Urothelium cell line (cell line): Measurements from ENCODE around the gene DNALI1.
"Not testable (repeated sequence)": the region's sequence is repeated elsewhere in the genome, so short reads cannot be mapped to it uniquely, and the experiment has no call there.

Experiments used
- DNase-seq: peaks from one replicate; pipeline ENCODE4 v3.0.0; 2011; ENCODE audit warnings: low spot score, mixed read lengths
- FAIRE-seq: peaks from 2 replicates; lab custom pipeline; 2011; peaks lifted over from hg19 to GRCh38; lab: Jason Lieb, UNC

DNALI1 gene

DNA sequence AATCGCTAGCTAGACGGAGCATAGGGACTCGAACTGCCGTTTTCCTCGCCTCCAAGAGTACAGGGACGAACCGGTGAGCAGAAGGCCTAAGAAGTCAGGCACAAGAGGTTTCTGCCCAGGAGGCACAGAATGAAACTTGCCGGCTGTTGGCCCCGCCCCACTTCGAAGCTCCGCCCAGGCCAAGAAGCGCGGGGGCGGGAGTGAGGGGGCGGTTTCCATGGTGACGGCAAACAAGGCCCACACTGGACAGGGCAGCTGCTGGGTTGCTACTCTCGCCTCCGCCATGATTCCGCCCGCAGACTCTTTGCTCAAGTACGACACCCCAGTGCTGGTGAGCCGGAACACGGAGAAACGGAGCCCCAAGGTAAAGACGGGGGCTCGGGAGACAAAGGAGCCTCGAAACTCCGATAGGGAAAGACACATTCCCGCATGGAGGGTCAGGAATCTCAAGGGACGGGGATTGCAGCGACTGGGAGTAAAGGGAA lies at the start of gene DNALI1:
DNALI1 (plus strand) TSS at position 229 of the 485 bp plus-strand sequence; CDS start at position 284, 55 bp downstream.
- FAIRE-seq (no peak), DNase-seq (peak; percentile 55)

GRCh38 chr1:37509181-37509580 lies 47.6 kb upstream of the DNALI1 start:
- FAIRE-seq = no peak

GRCh38 chr1:37513795-37514349 lies 42.9 kb upstream of the DNALI1 start:
- peak; percentile 44 for DNase-seq
- no peak for FAIRE-seq

More at GRCh38 chr1:37509181-37509580, 47.6 kb upstream of the DNALI1 start:
- peak; percentile 25 for DNase-seq

DNA sequence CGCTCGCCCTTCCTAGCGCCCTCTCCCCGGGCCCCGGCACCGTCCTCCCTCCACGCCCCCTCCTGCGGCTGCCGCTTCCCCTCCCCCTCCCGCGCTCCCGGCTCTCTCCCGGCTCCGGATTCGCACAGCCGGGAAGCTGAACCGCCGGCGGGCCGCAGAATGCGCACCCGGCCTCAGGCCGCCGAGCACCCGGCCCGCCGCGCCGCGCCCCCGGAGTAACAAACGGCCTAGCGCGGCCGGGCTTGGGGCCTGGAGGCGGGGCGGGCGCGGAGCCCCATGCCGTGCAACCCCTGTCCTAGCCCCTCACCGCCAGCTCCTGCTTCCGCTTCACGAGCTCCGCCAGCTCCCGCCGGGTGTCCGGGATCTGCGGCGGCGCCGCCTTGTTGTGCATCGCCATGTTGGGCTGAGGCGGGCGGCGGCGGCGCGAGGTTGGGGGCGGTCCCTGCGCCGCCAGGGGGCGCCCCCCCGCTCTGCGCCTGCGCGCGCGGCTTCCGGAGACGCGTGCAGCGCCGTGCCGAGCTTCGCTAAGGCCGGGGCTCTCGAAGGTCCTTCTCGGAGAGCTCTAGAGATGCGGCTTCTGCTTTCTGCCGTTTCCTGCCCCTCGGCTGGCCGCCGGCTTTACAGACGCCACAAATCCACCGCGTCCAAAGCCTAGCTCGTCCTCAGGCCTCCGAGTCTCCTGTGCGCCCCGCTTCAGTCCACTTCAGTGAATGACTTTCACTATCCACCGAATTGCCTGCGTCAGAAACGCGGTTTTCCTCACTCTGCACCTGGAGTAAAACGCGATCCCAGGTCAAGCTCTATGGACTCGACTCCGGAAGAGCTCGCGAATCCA lies 42.2 kb upstream of the DNALI1 start, which contains the start of gene MEAF6:
MEAF6 (minus strand) TSS at position 417 of the 835 bp plus-strand sequence; CDS start at position 397, 20 bp downstream.
- FAIRE-seq = no peak
- peak; percentile 93 for DNase-seq

DNA sequence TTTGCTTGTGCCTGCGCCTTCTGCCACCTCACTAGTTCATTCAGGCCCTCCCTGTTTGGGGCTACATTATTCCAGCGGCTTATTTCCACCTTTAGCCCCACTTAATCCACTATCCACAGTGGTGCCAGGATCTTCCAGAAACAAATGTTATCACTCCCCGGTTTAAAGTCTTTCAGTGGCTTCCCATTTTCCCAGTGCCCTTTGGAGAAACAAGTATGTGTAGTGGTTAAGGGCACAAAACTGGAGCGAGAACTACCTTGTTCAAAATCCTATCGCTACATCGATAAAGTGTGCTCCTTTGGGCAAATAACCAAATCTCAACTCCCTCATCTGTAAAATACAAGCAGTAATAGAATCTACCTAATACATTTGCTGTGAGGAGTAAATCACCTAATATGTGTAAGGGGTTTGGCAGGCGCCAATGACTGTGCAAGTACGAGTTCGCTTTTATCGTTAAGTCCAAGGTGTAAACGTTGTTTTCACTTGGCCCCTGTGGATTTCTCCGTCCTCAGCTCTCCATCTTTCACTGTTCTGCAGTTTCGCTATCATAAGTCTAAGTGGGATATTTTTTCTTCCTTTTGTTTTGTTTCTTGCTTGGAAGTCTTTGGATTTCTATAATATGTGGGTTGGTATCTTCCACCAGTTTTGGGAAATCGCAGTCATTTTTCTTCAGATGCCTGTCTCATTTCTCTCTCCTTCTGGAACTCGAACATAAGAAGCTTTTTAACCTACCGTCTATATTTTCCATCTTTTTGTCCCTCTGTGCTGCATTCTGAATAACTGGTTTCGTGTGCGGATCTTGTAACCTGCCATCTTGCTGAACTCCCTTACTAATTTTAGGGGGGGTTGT lies 41.3 kb upstream of the DNALI1 start:
- DNase-seq (no peak), FAIRE-seq (no peak)

DNA sequence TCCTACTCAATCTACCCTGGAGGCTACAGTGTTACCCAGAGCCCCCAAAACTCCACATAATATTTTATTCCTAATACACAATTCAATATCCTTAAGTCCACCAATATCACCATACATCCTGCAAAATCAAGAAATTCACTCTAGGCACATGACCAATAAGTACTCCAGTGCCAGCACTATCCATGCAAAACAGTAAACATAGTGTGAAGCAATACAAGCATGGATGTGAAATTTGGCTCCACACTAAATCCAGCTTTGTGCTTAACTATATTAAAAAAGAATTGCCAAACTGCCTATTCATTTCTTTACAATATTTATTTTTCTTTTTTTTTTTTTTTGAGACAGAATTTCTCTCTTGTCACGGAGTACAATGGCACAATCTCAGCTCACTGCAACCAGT lies 39.2 kb upstream of the DNALI1 start:
- DNase-seq (no peak), FAIRE-seq (no peak)

GRCh38 chr1:37518241-37518640 lies 38.5 kb upstream of the DNALI1 start:
- DNase-seq, FAIRE-seq: not testable (repeated sequence)

- not testable (repeated sequence) for FAIRE-seq, DNase-seq
Observed at GRCh38 chr1:37518929-37519328, 37.8 kb upstream of the DNALI1 start.

DNA sequence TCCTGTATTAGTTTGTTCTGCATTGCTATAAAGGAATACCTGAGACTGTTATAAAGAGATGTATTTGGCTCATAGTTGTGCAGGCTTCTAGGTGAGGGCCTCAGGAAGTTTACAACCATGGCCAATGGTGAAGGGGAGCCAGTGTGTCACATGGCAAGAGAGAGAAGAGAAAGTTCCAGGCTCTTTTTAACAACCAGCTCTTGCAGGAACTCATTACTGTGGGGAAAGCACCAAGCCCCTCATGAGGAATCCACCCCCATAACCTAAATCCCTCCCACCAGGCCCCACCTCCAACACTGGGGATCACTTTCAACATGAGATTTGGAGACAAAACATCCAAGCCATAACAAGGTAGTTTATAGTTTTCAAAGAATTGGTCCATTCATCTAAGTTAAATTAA lies 37.1 kb upstream of the DNALI1 start:
- FAIRE-seq (no peak), DNase-seq (no peak)

- DNase-seq, FAIRE-seq: not testable (repeated sequence)
Observed at GRCh38 chr1:37529888-37530287, 26.9 kb upstream of the DNALI1 start.

GRCh38 chr1:37532418-37533156 lies 24.2 kb upstream of the DNALI1 start:
- FAIRE-seq, DNase-seq: not testable (repeated sequence)

GRCh38 chr1:37533317-37534093 lies 23.2 kb upstream of the DNALI1 start:
- FAIRE-seq (no peak), DNase-seq (no peak)

DNA sequence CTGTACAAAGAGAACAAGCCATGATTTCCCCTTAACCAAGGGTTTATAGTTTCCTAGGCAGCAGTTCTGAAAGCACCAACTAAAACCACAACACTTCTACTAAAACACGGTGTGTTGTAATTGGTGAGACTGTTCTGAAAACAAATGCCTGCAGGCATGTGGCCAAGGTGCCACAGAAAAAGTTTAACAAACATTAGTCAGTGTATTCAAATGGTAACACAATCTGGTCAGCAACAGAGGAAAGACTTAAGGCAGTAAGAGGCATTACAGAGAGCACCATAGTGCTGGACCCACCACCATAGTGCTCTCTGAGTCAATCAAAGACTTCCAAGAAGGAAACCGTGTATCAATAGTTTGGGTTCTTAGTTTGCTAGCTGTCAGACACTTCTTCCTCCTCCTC lies 19.4 kb upstream of the DNALI1 start:
- DNase-seq (no peak), FAIRE-seq (no peak)

DNA sequence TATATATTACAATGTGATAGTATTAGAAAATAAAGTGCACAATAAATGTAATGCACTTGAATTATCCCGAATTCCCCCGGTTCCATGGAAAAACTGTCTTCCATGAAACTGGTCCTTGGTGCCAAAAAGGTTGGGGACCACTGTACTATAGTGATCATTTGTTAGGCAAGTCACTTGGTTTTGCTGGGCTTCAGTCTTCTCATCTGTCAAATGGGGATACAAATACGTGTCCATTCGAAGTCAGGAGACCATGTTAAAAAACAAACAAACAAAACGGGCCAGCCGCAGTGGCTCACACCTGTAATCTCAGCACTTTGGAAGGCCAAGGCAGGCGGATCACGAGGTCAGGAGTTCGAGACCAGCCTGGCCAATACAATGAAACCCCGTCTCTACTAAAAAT lies 17.6 kb upstream of the DNALI1 start:
- not testable (repeated sequence) for DNase-seq, FAIRE-seq

- DNase-seq (no peak), FAIRE-seq (no peak)
Observed at GRCh38 chr1:37540036-37540785, 16.5 kb upstream of the DNALI1 start.

- FAIRE-seq (no peak), DNase-seq (no peak)
Observed at GRCh38 chr1:37544530-37544929, 12.2 kb upstream of the DNALI1 start.

DNA sequence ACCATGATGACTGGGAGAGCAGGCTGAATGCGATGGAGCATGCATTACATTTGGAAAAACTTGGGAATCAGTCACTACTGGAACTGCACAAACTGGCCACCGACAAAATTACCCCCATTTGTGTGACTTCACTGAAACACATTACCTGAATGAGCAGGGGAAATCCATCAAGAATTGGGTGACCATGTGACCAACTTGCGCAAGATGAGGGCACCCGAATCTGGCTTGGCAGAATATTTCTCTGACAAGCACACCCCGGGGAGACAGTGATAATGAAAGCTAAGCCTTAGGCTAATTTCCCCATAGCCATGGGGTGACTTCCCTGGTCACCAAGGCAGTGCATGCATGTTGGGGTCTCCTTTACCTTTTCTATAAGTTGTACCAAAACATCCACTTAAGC lies 11.7 kb upstream of the DNALI1 start:
- no peak for DNase-seq
- no peak for FAIRE-seq

DNA sequence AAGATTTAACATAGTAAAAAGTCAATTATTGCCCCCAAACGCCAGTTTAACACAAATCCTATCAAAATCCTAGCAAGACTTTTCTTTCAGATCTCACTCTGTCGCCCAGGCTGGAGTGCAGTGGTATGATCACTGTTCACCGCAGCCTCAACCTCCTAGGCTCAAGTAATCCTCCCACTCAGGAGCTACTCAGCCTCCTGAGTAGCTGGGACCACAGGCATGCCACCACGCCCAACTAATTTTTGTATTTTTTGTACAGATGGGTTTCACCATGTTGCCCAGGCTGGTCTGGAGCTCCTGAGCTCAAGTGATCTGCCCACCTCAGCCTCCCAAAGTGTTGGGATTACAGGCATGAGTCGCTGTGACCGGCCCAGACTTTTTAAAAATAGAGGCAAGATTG lies 7.4 kb upstream of the DNALI1 start:
- DNase-seq (no peak), FAIRE-seq (no peak)

DNA sequence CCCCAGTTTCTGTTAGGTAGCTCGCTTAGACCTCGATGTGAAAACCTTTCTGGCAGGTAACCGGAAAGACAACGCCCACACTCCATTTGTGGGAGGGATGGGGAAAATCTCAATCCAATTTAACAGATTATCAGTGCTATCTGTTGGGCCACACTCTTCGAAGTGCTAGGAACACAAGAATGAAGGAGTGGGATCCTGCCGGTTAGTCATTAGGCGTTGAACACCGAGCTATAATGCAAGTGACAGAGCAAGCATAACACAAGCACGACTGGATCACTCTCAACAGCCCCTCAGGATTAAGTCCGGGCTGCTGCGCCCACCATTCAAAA lies 3.2 kb upstream of the DNALI1 start:
- FAIRE-seq (no peak), DNase-seq (no peak)
